Activated CD4-positive, alpha-beta T cell treated with anti-CD3 and anti-CD28 coated beads for 24 hours (primary cell): ENCODE results near the gene ADA.
"Not testable (repeated sequence)": the region's sequence is repeated elsewhere in the genome, so short reads cannot be mapped to it uniquely, and the experiment has no call there.

Experiments
- DNase-seq, 2 donors: peaks; one replicate each; pipeline ENCODE4 v3.0.0-alpha.2; 2020; ENCODE audit warnings: low read depth in 2 of 2

Gene ADA

DNA sequence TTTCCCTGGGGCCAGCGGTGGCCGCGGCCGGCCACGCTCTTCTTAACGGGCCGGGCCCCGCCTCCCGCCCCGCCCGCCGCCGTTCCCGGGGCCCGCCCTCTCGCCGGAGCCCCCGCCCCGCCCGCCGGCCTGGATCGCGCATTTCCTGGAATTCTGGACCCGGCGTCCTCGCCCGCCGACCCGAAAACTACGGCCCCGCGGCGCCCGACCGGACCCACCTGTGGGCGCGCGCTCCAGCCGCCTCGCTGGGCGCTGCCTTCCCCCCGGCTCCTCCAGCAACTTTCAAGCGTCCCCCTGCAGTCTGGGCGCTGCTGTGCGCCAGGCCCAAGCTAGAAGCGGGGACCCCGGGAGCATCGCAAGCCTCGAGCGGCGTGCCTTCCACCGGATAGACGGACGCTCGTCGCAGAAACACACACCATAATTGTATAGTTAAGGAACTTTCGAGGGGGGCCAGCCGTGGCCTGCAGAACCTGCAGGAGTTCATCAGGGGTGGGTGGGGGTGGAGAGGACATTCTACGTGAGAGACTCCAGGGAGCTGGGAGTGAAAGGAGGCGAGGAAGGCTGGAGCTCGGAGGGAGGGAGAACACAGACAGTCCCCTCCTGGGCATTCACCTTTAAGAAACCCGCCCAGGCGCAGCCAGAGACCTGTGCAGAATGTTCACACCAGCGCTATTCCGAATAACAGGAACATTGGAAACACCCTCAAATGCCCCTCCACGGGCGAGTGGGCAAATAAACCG, at the start of gene ADA:
TSS of gene ADA (minus strand) at position 16 of the 740 bp plus-strand sequence. CDS start 92 bp downstream, outside the sequence.
- DNase-seq: peak in 1 of 2 donors; percentile 27

DNA sequence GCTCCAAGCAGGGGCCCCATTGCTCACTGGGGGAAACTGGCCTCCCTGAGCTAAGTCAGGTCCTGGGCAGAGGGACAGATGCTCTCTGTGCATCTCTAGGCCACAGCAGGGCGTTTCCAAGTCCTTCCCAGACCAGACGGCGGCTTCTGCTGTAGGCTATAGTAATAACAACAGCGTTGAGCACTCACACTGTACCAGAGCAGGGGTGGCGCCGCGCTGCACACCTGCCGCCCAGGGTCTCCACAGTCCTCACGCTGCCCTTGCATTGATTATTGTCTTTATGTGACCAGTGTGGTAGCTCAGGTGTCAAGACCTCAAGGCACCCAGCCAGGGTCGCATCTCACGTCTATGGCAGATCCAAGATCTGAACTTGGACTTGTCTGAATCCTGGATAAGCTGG, 48.8 kb upstream of the ADA start:
- no peak for DNase-seq

DNA sequence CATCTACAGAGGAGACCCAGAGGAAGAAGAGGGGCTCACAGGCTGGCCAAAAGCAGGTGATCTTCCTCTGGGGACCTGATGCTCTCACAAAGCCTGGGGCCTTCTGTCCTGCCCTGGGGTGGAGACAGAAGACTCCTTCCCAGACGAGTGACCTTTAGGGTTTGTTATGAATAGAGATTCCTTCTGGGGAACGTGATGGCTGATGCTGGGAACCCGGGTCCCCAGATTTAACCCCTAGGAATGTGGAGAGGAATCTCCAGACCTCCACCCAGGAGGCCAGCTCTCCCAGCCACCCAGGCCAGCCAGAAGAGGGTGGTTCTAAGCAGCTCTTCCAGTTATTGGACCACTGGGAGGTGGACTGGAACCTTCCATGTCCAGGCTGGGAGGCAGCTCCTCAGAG, 46.9 kb upstream of the ADA start:
- DNase-seq: no peak

DNA sequence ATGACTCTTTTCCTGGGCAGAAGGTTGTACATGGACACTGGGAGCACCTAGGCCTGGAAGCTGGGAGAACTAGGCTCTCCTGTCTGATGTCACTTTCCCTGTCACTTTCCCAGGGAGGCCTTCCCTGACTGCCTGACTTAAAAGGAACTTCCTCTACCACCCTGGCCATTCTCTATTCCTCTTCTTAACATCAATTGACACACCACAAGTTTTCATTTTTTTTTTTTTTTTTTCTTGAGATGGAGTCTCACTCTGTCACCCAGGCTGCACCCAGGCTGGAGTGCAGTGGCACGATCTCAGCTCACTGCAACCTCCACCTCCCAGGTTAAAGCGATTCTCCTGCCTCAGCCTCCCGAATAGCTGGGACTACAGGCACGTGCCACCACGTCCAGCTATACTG, 45.5 kb upstream of the ADA start:
- not testable (repeated sequence) for DNase-seq

DNA sequence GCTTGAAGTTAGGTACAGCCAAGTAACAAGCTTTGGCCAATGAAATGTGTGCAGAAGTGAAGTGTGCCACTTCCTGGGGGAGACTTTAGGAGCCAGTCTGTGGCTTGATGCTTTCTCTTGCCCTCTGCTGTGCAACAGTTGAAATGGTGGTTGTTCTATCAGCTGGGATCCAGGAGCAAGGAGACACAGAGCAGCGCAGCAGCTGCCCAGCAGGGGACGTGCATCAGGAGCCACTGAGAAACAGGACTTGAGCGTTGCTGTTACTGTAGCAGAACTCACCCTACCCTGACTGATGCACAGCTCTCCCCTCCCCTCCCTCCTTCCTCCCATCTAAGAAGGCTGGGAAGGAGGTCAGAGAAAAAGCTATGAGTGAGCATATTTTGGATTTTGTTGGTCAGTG, 44.8 kb upstream of the ADA start:
- no peak for DNase-seq

DNA sequence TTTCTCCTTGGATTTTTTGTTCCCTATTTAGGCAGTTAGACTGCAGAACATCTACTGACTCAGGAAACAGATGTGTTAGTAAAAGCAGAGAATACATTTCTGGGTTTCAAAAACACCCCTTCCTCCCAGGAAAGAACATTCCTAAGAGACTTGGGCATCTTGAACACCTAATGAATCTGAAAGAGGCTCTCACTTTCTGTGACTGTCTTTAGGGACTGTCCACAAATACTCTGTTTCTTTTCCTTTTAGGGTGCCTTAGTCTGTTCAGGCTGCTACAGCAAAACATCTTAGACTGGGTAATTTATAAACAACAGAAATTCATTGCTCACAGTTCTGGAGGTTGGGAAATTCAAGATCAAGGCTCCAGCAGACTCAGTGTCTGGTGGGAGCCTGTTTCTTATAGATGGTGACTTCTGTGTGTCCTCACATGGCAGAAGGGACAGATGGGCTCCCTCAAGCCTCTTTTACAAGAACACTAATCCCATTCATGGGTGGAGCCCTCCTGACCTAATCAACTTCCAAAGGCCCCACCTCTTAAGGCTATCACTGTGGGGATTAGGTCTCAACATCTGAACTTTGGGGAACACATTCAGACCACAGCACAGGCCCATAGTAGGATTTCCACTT, 44.3 kb upstream of the ADA start:
- no peak for DNase-seq

DNA sequence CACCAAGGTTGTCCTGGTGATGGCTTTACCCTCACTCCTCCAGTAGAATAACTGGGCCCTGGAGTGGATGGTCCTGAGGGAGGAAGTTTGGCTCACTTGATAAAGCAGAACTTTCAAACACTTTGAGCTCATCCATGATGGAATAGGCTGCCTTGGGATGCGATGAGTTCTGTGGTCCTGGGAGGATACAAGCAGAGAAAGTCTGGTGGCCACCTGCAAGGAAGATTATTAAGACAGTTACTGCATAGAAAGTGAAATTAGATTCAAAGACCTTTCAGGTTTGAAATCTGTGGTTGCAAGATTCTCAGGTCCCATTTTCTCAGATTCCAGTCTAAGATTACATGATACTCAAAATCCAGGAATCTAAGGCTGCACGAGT, 43.8 kb upstream of the ADA start:
- DNase-seq: no peak

DNA sequence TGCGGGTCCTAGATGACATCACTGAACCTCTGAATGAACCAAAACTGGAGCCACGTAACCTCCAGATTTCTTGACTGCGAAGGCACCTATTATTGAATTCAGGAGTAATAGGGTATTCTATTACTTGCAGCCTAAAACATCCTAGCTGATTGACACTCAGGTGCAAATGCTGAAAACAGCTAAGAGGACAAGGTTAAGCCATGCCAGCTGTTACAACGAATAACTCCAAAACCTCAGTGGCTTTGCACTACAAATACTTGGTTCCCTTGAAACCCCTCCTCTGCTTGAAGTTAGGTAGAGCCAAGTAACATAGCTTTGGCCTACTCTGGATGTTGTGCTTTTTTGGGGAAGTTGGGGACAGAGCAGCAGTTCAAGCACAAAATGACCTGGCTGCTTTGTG, 42.7 kb upstream of the ADA start:
- DNase-seq: no peak

DNA sequence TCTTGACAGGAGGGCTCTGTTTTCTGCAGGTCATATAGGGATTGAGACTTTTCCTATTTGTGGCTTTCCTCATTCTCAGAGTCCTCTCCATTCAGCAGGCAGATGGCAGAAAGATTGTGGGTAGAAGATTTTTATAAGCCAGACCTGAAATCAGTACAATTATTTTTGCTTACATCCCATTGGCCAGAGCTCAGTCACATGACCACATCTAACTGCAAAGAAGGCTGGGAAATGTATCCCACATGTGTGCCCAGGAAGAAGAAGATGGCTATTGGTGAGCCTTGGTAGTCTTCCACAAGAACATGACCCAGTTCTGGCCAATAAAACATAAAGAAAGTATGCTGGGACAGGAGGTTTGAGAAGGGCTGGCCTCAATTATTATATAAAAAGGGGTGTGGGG, 42.1 kb upstream of the ADA start:
- no peak for DNase-seq

DNA sequence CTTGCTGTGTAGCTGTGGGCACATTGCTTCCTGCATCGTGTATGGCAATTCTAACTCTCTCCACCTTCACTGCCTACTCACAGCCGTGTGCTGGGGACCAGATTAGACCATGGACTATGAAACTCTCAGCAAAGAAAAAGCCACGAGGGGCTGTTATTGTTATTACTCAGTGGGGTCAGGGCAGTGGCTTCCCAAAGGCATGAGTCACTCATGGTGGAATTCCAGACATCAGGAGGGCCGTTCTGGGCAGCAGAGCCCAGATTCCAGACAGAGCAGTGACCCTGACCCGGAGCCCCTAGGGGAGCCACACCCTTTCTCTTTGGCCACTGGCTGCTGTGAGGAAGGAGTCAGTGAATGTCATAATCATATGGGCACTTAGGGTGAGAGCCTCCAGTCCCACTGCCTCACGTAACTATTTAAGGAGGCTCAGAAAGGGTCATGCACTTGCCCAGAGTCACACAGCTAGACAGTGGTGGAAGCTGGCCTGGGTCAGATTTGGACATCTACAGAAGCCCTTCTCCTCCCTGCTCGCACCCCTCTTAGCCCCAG, 41.5 kb upstream of the ADA start:
- no peak for DNase-seq

DNA sequence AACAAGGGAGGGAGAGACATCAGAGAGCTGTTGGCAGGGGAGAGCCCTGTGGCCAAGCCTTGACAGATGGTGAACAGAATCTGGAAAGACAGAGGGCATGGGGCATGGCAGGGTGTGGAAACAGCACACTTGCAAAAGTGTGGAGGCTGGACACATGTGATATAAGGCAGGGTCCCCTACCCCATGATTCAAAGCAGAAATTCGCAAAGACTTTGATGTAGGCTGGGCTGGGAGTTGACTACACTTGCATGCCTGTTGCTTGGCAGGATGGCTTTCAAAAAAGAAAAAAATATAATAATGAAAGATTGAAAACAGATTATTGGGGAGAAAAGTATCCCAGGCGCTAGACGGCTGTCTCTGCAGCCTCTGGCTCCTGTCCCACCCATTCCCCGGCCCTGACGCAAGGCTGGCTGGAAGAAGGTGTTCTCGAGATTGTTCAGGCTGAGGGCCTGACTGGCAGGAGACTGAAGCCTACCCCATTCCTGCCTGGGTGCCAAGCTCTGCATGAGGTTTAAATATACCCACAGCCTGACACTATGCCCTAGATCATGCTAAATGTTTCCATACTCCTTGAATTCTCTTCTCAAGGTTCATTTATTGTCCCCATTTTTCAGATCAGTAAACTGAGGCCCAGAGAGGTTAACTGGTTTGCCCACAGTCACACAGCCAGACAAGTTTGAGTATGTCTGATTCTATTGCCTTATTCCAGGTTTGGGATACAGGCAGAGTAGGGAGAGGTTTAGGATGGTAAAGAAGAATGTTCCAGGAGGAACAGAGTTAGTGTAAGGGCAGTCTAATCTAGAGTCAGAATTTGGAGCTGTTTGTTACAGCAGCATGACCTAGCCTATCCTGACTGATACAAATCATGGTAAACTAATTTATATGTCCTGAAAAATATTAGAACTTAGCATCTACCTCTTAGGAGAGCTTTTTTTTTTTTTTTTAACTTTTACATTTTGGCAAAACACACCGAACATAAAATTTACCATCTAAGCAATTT, 40.2 kb upstream of the ADA start:
- DNase-seq: no peak

DNA sequence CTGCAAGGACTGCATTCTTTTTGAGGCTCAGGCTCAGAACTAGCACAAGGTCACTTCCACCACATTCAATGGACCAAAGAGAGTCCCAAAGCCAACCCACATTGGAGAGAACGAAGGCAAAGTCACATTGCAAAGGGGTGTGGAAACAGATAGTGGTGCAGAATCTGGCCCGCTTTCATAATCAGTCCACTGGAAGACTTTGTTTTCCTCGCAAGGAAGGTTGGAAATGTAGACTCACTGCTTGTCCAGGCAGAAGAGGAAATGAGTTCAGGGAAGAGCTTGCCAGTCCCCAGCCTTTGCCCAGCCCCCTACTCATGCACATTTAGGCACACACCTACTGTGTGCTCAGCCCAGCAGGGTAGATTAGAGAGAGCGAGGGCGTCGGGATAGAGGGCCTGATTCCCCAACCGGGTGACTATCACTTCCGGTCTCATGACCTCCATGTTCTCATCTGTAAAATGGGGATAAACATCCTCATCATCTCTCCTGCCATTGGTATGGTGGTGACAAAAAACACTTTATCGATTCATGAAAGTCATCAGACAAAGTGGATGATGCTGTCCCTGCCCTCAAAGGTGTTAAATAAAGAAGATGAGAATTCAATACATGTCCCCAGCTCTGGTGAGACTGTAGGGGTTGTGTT, 39.4 kb upstream of the ADA start:
- no peak for DNase-seq

DNA sequence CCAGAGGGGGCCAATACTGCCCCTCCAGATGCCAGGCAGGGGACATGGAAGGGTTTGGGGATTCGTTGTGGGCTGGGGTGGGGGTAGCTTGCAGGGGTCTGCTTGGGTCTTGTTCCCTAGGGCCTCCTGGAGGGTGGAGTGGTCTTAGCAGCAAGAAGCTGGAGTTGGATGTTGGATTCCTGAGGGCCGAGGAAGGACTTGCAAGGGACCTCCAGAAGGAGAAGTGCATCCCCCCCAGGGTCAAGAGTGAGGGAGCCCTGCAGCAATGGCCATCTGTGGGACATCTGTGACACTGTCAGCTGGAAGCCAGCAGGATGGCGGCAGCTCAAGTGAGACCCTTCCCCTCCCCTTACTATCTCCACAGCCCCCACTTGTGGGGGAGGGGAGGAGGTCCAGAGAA, 38.3 kb upstream of the ADA start:
- no peak for DNase-seq

DNA sequence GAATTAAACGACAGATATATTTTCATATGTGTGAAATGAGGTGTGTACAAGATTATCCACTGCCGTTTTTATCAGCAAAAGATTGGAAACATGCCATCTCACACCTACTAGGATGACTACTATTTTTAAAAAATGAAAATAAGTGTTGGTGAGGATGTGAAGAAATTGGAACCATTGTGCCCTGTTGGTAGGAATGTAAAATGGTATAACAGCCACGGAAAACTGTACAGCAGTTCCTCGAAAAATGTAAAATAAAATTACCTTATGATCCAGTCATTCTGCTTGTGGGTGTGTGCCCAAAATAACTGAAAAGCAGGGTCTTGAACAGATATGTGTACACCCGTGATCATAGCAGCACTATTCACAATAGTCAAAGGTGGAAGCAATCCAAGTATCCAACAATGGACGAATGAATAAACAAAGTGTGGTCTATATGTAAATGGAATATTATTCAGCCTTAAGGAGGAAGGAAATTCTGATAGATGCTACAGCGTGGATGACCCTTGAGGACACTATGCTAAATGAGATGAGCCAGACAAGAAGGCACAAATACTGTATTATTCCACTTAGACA, 36.6 kb upstream of the ADA start:
- no peak for DNase-seq

DNA sequence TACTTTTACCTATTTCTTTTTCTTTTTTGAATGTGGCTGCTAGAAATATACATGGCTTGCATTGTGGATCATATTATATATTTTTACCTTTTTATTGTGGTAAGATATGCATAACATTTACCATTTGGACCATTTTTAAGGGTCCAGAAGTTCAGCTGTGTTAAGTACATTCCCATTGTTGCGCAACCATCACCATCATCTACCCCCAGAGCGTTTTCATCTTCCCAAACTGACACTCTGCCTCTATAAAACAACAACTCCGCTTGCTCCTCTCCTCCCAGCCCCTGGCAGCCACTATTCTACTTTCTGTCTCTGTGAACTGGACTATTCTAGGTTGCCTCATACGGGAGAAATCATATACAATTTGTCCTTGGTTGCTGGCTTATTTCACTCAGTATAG, 35.4 kb upstream of the ADA start:
- no peak for DNase-seq

DNA sequence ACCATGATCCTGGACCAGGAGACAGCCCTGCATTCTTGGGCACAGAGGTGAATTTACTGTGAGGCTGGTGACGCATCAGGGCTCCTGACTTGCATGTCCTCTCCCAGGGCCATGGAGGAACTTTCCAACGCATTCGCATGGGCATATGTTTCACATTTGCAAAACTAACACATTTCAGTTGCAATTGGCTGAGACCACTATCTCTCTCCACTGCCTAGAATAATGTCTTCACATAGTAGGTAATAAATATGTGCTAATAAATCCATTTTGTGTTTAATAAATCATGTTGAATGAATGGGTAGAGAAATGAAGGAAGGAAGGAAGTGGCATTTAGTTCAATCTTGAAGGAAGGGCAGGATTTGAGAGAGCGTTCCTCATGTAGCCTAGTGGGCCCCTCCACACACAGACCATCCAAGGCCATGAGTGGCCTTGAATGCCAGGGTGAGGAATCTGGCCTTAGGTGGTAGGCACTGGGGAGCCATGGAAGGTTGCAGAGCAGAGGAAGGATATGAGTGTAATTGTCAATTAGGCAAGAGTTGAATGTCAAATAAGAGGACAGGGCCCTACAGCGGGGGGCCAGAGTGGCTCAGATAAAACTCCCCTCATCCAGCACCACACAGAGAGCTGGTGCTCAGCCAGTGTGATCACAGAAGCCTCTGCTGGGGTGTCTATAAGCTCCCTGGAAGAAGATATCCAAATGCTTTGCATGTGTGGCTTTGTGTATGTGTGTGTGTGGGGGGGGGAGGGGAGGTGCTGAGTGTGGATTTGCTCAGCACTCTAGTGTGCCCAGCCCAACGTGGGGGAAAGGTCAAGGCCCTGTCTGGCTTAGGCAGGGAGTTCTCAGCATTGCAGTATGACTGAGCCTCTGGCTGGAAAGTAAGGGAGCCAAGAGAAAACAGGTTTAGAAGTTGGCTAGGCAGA, 32.8 kb upstream of the ADA start:
- no peak for DNase-seq

DNA sequence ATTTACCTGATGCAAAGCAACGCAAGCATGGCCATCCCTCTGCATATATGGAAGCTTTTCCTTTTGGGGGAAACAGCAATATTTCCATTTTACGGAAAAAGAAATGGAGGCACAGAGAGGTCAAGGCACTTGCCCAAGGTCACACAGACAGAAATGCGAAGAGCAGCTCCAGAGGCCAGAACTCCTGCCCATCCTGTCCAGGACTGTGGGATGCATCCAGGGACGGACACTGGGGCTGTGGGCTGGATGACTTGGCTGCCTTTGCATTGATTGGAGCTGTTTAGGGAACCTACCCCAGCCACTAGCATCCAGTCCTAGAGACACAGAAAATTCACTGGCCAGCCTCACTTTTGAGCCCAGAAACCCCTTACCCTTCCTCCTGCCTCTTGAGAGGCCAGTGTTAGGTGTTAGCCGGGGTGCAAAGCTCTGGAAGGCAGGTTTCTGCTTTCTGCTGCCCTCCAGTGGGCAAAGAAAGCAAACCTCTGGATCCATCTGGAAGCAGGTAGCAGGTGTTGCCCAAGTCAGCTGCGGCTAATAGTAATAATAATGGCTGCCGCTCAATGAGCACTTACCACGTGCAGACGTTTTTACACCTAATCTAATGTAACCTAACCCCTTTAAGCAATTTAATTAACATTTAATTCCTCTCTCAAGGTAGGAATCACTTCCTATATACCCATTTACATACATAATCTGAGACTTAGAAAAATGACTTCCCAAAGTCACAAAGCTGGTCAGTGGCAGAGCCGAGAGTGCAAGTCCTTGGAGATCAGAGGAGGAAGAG, 32.0 kb upstream of the ADA start:
- DNase-seq: peak; percentile 38 to 42

DNA sequence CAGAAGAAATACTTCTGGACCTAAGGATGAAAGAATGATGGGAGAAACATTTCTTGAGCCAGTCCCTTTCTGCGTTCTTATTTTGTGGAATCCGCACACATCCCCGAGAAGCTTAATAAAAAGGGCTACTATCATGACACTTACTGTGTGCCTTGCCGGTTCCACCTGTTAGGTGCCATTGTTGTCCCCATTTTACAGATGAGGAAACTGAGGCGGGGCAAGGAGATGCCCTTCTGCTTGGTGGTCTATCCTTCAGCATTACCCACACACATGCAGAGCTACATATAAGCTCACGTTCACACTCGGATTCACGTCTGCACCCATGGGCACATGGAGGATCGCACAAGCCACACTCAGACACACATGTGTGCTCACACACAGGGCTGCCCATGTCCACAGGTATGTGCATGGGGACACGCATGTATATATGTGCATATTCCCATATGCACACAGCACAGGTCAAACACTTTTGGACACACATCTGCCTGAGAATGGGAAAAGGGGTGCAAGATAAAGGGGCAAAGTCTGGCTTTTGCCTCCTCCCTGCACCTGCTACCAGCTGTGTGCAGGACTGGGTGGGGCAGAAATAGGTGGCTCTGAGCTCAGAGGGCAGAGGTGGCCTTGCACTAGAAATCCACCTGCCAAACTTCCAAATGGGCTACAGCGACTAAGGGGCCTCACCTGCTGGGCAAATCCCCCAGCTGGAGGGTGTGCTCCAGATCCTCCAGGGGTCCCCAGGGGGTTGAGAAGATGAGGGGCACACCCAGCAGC, 30.5 kb upstream of the ADA start:
- no peak for DNase-seq
